HG03439 (cell line): ENCODE data around the gene ZNF689.
A peak's percentile ranks its signal among the peaks of the same experiment; 100 is the strongest.

Experiments used
- ATAC-seq: cut with Tn5 transposase; IDR thresholded peaks from one replicate; pipeline ENCODE4 v1.9.1; 2021; ENCODE audit warnings: mild to moderate bottlenecking, moderate library complexity; ENCODE audit not compliant: unreplicated experiment

ZNF689 gene

DNA sequence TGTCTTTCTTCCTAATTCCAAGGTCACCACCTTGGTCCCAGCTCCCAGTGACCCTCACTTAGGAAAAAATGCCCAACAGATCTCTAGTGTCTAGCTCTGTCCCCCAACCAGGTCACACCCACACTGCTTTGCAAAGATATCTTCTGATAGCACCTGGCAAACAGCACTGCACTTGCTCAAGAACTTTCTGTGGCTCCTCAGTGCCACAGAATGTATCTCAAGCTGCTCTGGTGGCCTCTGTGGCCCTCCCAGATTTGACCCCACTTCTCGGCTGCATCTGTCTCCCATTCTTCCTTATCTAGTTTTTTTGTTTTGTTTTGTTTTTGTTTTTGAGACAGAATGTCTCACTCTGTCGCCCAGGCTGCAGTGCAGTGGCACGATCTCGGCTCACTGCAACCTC is 43.7 kb downstream of the ZNF689 start:
- ATAC-seq: no peak

DNA sequence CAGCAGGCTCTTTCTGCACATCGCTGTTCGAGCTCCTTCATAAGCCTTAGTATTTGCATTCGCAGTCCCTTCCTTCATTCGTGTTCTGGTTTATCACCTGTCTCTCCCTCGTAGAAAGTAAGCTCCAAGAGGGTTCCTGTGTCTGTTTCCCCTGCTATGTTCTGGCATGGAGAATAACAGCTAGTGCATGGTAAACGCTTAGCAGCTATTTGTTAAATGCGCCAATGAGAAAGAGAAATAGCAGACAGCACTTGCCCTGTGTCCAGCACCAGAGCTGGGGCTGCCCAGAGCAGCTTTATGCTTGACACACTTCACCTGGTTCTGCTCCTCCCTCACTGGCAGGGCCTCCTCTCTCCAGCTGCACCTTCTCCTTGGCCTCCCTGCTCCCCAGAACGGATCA is 44.2 kb downstream of the ZNF689 start:
- no peak for ATAC-seq

DNA sequence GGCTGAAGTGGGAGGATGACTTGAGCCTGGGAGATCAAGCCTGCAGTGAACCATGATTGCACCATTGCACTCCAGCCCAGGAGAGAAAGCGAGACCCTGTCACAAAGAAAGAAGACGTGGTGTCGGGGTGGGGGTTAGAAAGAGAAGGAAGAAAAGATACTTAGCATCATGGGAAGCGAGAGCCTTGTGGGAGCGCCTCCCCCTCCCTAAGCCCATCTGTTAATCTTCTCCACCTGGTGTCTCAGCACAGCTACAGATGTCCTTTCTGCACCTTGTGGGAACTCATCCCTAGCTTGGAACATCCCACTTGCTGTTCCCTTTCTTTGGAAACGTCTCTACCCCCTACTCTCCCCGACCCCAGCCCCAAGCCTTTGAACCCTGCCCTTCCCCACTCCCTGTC is 44.7 kb downstream of the ZNF689 start:
- no peak for ATAC-seq

DNA sequence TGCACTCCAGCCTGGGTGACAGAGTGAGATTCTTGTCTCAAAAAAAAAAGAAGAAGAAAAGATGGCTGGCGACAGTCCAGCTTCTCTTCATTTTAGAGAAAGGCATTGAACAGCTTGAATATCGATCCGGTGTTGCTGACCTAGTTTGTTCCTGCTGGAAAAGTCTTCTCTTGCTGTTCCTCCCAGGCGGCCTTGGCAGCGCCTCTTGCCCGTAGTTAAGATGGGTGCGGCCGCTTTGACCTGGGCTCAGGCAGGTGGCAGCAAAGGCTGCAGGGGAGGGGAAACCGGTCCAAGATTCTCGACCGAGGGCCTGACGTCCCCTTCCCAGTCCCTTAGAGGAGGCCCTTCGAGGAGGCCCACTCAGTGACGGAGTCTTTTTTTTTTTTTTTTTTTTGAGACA is 48.2 kb downstream of the ZNF689 start:
- no peak for ATAC-seq

DNA sequence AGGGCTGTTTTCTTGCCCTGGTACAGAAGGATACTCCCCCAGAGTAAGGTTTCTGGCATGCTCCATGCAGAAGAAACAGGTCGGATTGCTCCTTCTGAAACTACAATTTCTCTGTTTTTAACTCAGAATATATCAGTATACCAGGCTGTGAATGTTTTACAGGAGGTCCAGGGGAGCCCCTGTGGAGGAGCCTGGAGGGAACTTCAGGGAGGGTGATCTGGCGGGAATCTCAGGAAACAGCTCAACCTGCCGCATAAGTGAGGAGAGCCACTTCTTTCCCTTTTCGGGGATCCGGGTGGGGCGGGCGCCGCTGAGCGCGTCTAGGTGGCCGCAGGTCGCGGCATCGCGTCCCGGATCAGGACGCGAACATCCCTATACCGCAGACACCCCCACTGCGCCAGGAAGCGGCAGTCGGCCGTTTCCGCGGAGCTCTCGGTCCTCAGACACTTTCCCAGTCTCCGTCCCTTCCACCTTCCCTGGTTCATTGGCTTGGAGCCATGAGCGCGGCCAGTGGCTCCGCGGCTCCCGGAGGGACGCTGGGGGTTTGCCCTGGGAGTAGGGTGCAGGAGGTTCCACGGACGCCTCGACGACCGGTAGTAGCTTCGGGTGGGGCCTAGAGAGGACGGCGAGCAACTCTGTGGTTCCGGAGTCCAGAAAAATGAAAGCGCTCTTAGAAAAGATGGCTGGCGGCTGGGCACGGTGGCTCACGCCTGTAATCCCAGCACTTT is 48.9 kb downstream of the ZNF689 start:
- no peak for ATAC-seq

DNA sequence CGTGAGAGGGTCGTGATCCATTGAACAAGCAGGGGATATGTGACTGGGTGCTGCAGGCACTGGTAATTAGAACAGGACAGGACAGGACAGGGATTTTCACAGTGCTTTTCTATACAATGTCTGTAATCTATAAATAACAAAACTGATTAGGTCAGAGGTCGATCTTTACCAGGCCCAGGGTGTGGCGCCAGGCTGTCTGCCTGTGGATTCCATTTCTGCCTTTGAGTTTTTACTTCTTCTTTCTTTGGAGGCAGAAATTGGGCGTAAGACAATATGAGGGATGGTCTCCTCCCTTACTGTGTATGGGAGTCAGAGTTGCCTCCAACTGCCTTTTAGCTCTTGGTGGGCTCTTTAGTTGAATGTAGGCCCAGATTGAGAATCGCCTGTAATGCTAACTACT is 50.5 kb downstream of the ZNF689 start:
- ATAC-seq: no peak

DNA sequence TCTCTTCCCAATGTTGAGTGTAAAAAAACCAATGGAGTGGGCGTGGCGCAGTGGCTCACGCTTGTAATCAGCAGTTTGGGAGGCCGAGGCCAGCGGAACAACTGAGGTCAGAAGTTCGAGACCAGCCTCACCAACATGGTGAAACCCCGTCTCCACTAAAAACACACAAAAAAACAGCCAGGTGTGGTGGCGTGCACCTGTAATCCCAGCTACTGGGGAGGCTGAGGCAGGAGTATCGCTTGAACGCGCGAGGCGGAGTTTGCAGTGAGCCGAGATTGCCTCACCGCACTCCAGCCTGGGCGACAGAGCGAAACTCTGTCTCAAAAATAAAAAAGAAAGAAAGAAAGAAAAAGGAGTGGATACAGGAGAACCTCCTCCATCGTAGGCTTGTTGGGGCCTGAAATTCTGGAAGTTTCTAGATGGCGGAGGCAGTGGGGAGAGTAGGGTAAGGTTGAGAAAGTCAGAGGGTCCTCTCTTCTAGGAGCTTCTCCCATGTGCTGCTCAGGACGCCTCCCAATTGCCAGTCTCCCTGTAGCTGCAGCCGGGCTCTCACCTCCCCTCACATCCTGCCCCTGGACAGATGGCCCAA is 51.3 kb downstream of the ZNF689 start:
- no peak for ATAC-seq

DNA sequence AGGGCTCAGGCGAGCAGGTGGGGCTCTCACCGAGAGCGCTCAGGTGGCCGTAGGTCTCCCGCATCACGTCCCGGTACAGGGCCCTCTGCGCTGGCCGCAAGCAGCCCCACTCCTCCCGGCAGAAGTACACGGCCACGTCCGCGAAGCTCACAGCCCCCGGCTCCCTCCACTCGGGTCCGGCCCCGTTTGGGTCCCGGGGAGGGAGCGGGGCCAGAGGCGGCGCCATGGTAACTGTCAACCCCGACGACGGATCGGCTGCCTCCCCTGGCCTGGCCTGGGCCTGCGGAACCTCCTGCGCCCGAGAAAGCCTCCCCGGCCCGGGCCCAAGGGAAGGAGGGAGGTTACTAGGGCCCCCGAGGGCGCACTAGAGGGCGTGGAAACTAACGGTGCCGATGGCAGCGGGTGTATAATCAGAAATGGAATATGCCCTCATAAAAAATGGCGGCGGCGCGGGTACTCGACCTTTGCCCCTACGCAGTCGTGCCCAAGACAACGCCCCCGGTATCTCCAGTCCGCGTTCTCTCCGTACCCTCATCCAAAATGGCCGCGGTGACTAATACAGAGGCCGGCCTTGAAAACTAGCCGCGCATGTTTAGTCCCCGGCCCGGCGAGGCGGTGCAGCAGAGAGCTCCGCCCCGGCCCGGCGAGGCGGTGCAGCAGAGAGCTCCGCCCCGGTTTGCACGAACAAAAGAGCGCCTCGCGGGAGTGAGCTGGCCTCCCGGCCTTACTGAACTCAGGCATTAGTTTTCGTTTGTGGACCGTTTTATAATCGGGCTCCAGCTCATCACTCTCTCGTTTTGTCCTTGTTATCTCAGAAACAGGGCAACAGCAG is 52.0 kb downstream of the ZNF689 start, which contains the start of gene ZNF764:
TSS of gene ZNF764 (minus strand) at position 418 of the 832 bp plus-strand sequence. CDS start at position 226, 192 bp downstream.
- ATAC-seq: peak; percentile 91

DNA sequence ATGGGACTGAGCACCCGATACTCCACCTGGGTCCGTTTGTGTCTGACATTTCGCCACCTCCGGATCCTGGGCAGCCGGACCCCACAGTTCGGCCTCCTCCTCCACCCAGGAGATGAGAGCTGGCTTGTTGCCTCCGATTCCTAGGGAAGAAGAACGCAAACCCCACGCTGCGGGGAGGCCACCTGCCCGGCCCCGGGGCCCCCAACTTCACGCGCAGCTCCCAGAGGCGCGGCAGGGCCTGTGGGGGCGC is 52.6 kb downstream of the ZNF689 start:
- ATAC-seq: peak; percentile 19

DNA sequence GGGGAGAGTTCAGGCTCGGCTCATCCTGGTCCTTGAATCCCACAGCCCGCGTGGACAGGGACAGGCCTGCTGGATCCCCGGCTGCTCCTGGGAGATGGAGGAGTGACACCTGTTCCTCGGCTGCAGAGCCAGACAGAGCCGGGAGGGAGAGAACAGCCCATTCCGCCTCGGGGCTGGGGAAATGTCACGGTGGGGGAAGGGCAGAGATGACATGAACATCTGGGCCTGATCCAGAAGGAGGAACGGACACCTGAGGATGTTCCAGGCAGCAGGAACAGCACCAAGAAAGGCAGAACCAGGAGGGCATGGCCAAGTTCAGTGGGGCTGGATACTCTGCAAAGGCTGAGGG is 54.1 kb downstream of the ZNF689 start:
- no peak for ATAC-seq

DNA sequence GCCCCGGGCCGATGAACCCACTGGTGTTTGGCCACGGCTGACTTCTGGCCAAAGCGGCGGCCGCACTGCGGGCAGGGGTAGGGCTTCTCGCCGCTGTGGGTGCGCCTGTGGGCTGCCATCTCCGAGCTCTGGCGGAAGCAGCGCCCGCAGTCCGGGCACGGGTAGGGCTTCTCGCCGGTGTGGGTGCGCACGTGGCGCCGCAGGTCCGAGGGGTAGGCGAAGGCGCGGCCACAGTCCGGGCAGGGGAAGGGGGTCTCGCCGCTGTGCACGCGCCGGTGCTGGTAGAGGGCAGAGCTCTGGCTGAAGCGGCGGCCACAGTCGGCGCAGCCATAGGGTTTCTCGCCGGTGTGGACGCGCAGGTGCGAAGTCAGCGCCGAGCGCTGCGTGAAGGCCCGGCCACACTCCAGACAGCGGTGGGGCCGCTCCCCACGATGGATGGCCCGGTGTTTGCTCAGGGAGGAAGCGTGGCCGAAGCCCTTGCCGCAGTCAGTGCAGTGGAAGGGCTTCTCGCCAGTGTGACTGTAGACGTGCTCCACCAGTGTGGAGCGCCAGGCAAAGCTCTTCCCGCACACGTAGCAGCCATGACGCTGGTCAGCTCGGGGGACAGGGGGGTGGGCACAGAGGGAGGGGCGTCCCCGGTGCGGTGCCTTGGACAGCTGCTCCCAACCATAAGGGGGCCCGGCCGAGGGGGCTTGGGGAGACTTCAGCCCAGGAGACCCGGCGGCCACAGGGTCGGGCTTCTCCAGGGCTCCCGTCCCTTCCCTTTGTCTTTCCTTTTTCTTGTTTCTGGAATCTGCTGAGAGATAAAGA is 54.7 kb downstream of the ZNF689 start:
- ATAC-seq: no peak

DNA sequence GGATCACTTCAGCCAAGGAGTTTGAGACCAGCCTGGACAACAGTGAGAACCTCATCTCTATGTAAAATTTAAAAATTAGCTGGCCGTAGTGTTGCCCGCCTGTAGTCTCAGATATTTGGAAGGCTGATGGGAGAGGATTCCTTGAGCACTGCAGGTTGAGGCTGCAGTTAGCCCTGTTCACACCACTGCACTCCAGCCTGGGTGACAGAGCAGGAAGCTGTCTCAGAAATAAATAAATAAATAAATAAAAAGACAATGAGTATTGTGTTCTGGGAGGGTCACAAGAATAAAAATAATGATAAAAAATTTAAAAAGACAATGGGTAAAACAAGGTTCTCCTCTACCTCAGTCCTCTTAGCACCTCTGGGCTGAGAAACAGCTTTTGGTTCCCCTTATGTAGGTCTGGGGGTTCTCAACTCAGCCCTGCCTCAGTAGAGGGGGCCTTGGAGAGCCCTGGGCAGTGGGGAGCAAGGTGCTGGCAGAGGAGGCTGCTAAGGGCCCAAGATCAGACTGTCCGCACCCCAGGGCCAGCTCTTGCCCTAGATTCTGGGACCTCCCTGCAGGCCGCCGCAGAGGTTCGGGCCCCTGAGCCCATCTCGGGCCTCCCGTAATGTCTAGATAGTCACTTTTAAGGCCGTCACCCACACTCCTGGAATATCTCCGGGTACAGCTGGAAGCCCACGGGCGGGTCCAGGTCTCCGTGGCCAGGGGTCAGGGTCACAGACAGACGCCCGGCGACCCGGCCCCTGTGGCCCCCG is 55.5 kb downstream of the ZNF689 start:
- ATAC-seq: no peak

DNA sequence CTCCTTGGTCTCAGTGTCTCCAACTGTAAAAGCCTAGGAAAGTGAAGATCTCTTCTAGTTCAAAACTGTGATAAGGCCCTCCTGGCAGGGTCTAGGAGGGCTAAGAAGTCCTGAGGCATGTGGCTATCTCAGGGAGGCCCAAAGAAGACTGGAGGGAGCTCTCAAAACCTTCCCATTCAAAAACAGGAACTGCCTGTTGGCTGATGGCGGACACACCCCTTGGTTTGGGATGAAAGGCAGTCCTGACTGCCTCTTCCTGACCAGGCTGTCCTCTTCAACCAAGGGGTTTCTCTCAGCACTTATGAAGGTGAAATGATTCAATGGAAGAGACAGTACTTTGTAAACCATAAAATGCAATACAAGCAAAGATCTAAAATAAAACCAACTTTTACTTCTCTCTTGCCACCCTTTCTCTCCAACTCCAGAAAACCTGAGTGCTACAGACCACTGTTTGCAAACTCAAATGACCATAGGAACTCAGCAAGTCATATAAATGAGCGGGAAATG is 56.7 kb downstream of the ZNF689 start:
- ATAC-seq: no peak

DNA sequence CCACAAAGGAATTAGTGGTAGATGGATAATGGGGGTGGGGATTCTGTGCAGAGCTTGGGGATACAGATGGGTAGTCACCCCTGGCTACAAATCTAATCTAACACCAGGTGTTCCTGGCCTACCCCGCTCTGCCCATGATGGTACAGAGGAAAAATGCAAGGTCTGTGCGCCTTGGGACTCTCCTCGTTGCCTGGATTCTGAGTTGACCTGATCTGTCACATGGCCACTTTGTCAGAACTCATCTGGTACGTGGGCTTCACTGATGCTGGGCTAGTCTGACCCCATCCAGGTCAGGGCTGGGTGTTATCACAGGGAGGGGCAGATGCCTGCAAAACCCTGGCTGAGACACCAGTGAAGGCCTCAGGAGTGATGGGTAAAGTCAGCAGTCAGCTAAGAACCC is 57.2 kb downstream of the ZNF689 start:
- no peak for ATAC-seq
